H1 (cell line): ENCODE data around the gene TERB1. TPM values are rescaled to one million over a fixed set of nuclear protein-coding genes. Genes with fewer than 3 reads are reported as not detected.

Experiments
- CTCF ChIA-PET: fragments of 300-600 bp; sonication (Branson Sonifier 250); formaldehyde crosslinking; loops from one replicate; lab custom pipeline; 2021; ENCODE audit not compliant: partially characterized antibody; lab: Charles Lee
- POLR2A ChIA-PET: fragments of 300-600 bp; sonication (Branson Sonifier 250); formaldehyde crosslinking; loops from one replicate; lab custom pipeline; 2021; ENCODE audit warnings: inconsistent platforms; ENCODE audit not compliant: partially characterized antibody; lab: Charles Lee
- DNase-seq, 2 experiments: peaks; one replicate each; pipeline versions ENCODE4 v3.0.0 to v3.0.0-alpha.2; 2010 to 2022; ENCODE audit warnings: low spot score in 2 of 2, low read depth in 1 of 2, mixed read lengths in 1 of 2
- FAIRE-seq: peaks from 2 replicates; lab custom pipeline; 2011; peaks lifted over from hg19 to GRCh38; lab: Jason Lieb, UNC
- H2AFZ ChIP-seq: 2 replicates; pipeline ENCODE4 v1.8.1; 2012; ENCODE audit warnings: low read length, inconsistent platforms
- H2AK5ac ChIP-seq: 2 replicates; pipeline ENCODE4 v1.6.1; 2013; ENCODE audit warnings: low read depth, low read length
- H2BK120ac ChIP-seq: replicated peaks from 2 replicates; pipeline ENCODE3; 2013; ENCODE audit warnings: low read depth, low read length, inconsistent platforms
- H2BK12ac ChIP-seq: 2 replicates; pipeline ENCODE4 v1.6.1; 2013; ENCODE audit warnings: low read depth, low read length
- H2BK15ac ChIP-seq: 2 replicates; pipeline ENCODE4 v1.6.1; 2013; ENCODE audit warnings: low read length
- H2BK20ac ChIP-seq: 2 replicates; pipeline ENCODE4 v1.6.1; 2013; ENCODE audit warnings: low read length
- H2BK5ac ChIP-seq: 2 replicates; pipeline ENCODE4 v1.6.1; 2013; ENCODE audit warnings: low read depth, low read length
- H3K14ac ChIP-seq: 2 replicates; pipeline ENCODE4 v1.6.1; 2013; ENCODE audit warnings: inconsistent platforms; ENCODE audit not compliant: insufficient read length
- H3K18ac ChIP-seq: 2 replicates; pipeline ENCODE4 v1.6.1; 2013; ENCODE audit warnings: low read length; ENCODE audit errors: extremely low read depth
- H3K23ac ChIP-seq: 2 replicates; pipeline ENCODE4 v1.6.1; 2013; ENCODE audit warnings: inconsistent platforms; ENCODE audit not compliant: insufficient read length
- H3K23me2 ChIP-seq: 2 replicates; pipeline ENCODE4 v1.6.1; 2013; ENCODE audit warnings: low read depth, low read length
- H3K27ac ChIP-seq: 2 replicates; pipeline ENCODE4 v1.6.1; 2011; ENCODE audit warnings: low read depth, low read length, inconsistent platforms
- H3K27me3 ChIP-seq, 4 experiments: replicated peaks in 1 of 4; 1 replicate in 1 of 4; 2 replicates in 3 of 4; pipeline versions ENCODE4 v1.6.1 to v1.8.1; 2011 to 2013; ENCODE audit warnings: low read length in 3 of 4, mild to moderate bottlenecking in 3 of 4, inconsistent platforms in 2 of 4, mixed read lengths in 2 of 4, moderate library complexity in 1 of 4; ENCODE audit not compliant: control insufficient read depth in 3 of 4, insufficient read depth in 3 of 4; ENCODE audit errors: extremely low read depth in 1 of 4
- H3K36me3 ChIP-seq, 4 experiments: 2 replicates each; pipeline versions ENCODE4 v1.6.1 to v1.8.1; 2011 to 2013; ENCODE audit warnings: mild to moderate bottlenecking in 4 of 4, low read length in 3 of 4, moderate library complexity in 2 of 4, control low read depth in 1 of 4, inconsistent platforms in 1 of 4; ENCODE audit not compliant: insufficient read depth in 4 of 4, control insufficient read depth in 2 of 4
- H3K4ac ChIP-seq: replicated peaks from 2 replicates; pipeline ENCODE3; 2013; ENCODE audit warnings: low read length, low read depth, mixed read lengths, inconsistent platforms; ENCODE audit not compliant: insufficient read length
- H3K4me1 ChIP-seq, 4 experiments: replicated peaks in 1 of 4; 1 replicate in 1 of 4; 2 replicates in 3 of 4; pipeline versions ENCODE4 v1.6.1 to v1.8.1; 2011 to 2013; ENCODE audit warnings: low read length in 3 of 4, inconsistent platforms in 2 of 4, mixed read lengths in 1 of 4; ENCODE audit not compliant: insufficient read depth in 4 of 4, control insufficient read depth in 3 of 4
- H3K4me2 ChIP-seq, 2 experiments: 2 replicates each; pipeline versions ENCODE4 v1.6.1 to v1.8.1; 2011 to 2013; ENCODE audit warnings: low read depth in 2 of 2, low read length in 2 of 2, control low read depth in 1 of 2, inconsistent platforms in 1 of 2, mild to moderate bottlenecking in 1 of 2; ENCODE audit not compliant: insufficient read depth in 1 of 2
- H3K4me3 ChIP-seq, 4 experiments: fragments of 200-600, 300-600 bp in 1 of 4; sonication (generic), shearing (Covaris generic), sonication (Bioruptor Twin) in 1 of 4; 2 replicates each; pipeline versions ENCODE4 v1.5.1 to v1.8.1; 2011 to 2016; ENCODE audit warnings: low read length in 4 of 4, low read depth in 3 of 4, control low read depth in 2 of 4, inconsistent platforms in 2 of 4, mild to moderate bottlenecking in 2 of 4, mixed read lengths in 1 of 4, moderate library complexity in 1 of 4; ENCODE audit not compliant: insufficient read depth in 2 of 4; ENCODE audit errors: extremely low read depth in 1 of 4
- H3K56ac ChIP-seq: replicated peaks from 2 replicates; pipeline ENCODE3; 2013; ENCODE audit warnings: low read depth, mild to moderate bottlenecking, mixed read lengths, low read length, inconsistent platforms; ENCODE audit not compliant: insufficient read length
- H3K79me1 ChIP-seq: 2 replicates; pipeline ENCODE4 v1.6.1; 2013; ENCODE audit warnings: low read depth, low read length, control low read depth
- H3K79me2 ChIP-seq, 2 experiments: 2 replicates each; pipeline versions ENCODE4 v1.6.1 to v1.8.1; 2012 to 2013; ENCODE audit warnings: low read length in 2 of 2, mild to moderate bottlenecking in 2 of 2, inconsistent platforms in 1 of 2; ENCODE audit not compliant: insufficient read depth in 2 of 2, control insufficient read depth in 1 of 2
- H3K9ac ChIP-seq, 4 experiments: replicated peaks in 1 of 4; 1 replicate in 1 of 4; 2 replicates in 3 of 4; pipeline versions ENCODE4 v1.6.1 to v1.8.1; 2011 to 2013; ENCODE audit warnings: low read depth in 3 of 4, low read length in 3 of 4, control low read depth in 2 of 4, mild to moderate bottlenecking in 2 of 4, moderate library complexity in 2 of 4, inconsistent platforms in 1 of 4; ENCODE audit errors: extremely low read depth in 1 of 4
- H3K9me3 ChIP-seq, 2 experiments: 2 replicates each; pipeline versions ENCODE4 v1.6.1 to v1.8.1; 2012 to 2013; ENCODE audit warnings: mild to moderate bottlenecking in 2 of 2, moderate library complexity in 2 of 2, control low read depth in 1 of 2, inconsistent platforms in 1 of 2, low read depth in 1 of 2, low read length in 1 of 2, mixed read lengths in 1 of 2; ENCODE audit not compliant: insufficient read depth in 2 of 2
- H4K20me1 ChIP-seq, 2 experiments: replicated peaks in 1 of 2; 2 replicates each; pipeline versions ENCODE3 to v1.8.1; 2011 to 2013; ENCODE audit warnings: inconsistent platforms in 2 of 2, low read length in 2 of 2, mild to moderate bottlenecking in 1 of 2; ENCODE audit not compliant: insufficient read depth in 2 of 2, control insufficient read depth in 1 of 2
- H4K5ac ChIP-seq: 2 replicates; pipeline ENCODE4 v1.6.1; 2013; ENCODE audit warnings: low read length, low read depth, mixed read lengths, inconsistent platforms; ENCODE audit not compliant: insufficient read length
- H4K8ac ChIP-seq: 2 replicates; pipeline ENCODE4 v1.8.0; 2013; ENCODE audit warnings: mild to moderate bottlenecking, moderate library complexity, low read length, inconsistent platforms; ENCODE audit not compliant: insufficient read depth; ENCODE audit errors: extremely low read depth
- H4K91ac ChIP-seq: replicated peaks from 2 replicates; pipeline ENCODE3; 2013; ENCODE audit warnings: low read length, mixed read lengths, inconsistent platforms; ENCODE audit not compliant: insufficient read length
- POLR2A ChIP-seq, 2 experiments: IDR thresholded peaks; 1 replicate in 1 of 2; 2 replicates in 1 of 2; pipeline ENCODE4 v1.6.1; 2011; ENCODE audit warnings: low read depth in 2 of 2, low read length in 2 of 2, mild to moderate bottlenecking in 2 of 2; ENCODE audit errors: control extremely low read depth in 1 of 2
- WGBS, 2 experiments: shearing (Covaris generic) in 1 of 2; methylation state at CpG; one replicate each; pipeline versions ENCODE4 v1.1.6 to v1.1.7; 2013 to 2015; ENCODE audit warnings: low lambda C conversion rate in 2 of 2, mixed read lengths in 2 of 2, inconsistent platforms in 1 of 2, low coverage in 1 of 2, missing lambda C conversion rate in 1 of 2; ENCODE audit not compliant: insufficient replicate concordance in 2 of 2, insufficient coverage in 1 of 2, insufficient read length in 1 of 2; ENCODE audit errors: extremely low coverage in 1 of 2, missing lambda C conversion rate in 1 of 2; 5-methylcytosine and 5-hydroxymethylcytosine counted together
- polyA plus RNA-seq, 7 experiments: library from polyadenylated mRNA; depleted of rRNA in 3 of 7; stranded (reverse) in 5 of 7; unstranded in 2 of 7; fragments of >200 nt in 5 of 7; fragments of 200-250 nt in 2 of 7; gene quantifications; 1 replicate in 5 of 7; 2 replicates in 1 of 7; 4 replicates in 1 of 7; pipeline versions ENCODE4 v1.2.1 to v1.2.3, GENCODE V29; 2011 to 2013; ENCODE audit warnings: missing spikeins in 2 of 7, mixed read lengths in 2 of 7
- total RNA-seq: library from RNA; stranded (reverse); fragmentation: NEBNext Ultra II Directional; extraction: Animal tissue kit (Norgen Biotek cat#: 25700); gene quantifications from 2 replicates; pipeline ENCODE4 v1.2.1, GENCODE V29; 2021

Gene TERB1
- total and polyA plus RNA-seq, 2 of the 8 experiments (the other 6 are each of a cell fraction or from before 2014, with no cell fraction given) = not detected

- Histone ChIP-seq H3K27ac (no peak overlapping the region), H2BK120ac (no peak overlapping the region), H4K5ac (no peak overlapping the region), H4K20me1 (peaks cover 18 to 21% of the 10 kb centered on the region in 2 experiments), H3K36me3 (peaks cover 20 to 81% (median 52%) of the 10 kb centered on the region in 4 experiments), H4K91ac (no peak overlapping the region), H2BK5ac (no peak overlapping the region), H3K4ac (no peak overlapping the region), H2BK20ac (no peak overlapping the region), H3K23me2 (peaks cover 8% of the 10 kb centered on the region), H3K18ac (no peak overlapping the region), H3K9me3 (no peaks in the 10 kb centered on the region; a peak in 1 of 4 replicates), H3K27me3 (no peaks in the 10 kb centered on the region), H3K23ac (no peak overlapping the region), H2AFZ (no peak overlapping the region), H3K4me1 (peaks cover 3 to 9% (median 5%) of the 10 kb centered on the region in 4 experiments; a peak in 6 of 7 replicates), H2AK5ac (no peak overlapping the region), H3K14ac (no peak overlapping the region), H3K56ac (no peak overlapping the region), H3K9ac (no peak overlapping the region), H3K4me2 (no peak overlapping the region), H2BK12ac (no peak overlapping the region), H3K4me3 (no peak overlapping the region), H3K79me2 (peaks cover 17 to 75% of the 10 kb centered on the region in 2 experiments), H2BK15ac (no peak overlapping the region), H4K8ac (no peak overlapping the region), H3K79me1 (peaks cover 7% of the 10 kb centered on the region)
- ChIA-PET CTCF (interaction anchor here (0.7 to 11.3 kb wide), 4 partner anchors 9 to 49 kb away, joined by 3 to 170 read pairs (median 4); partner anchors contain the start of gene CMTM4), POLR2A (interaction anchor here (0.8 to 6.6 kb wide), 2 partner anchors 10 to 15 kb away, joined by 3 to 57 read pairs; no protein-coding TSS in a partner anchor)
- DNase-seq (no peak), FAIRE-seq (no peak)
- WGBS, 2 experiments = 94% methylated on average over 3 of the region's 3 CpGs; no CpG with 5 or more reads in 1 of the 2 experiments
- TF ChIP-seq POLR2A (IDR thresholded peaks at IDR 0.05; ENCODE audit: control extremely low read depth in 1 of 2, low read depth in 2 of 2, low read length in 2 of 2) = no peak
Measured at GRCh38 chr16:66746048-66746447, 55.3 kb downstream of the TERB1 start.
